HG03439 (cell line): ENCODE results near the gene ANOS1.
"Not testable (repeated sequence)": the region's sequence is repeated elsewhere in the genome, so short reads cannot be mapped to it uniquely, and the experiment has no call there.

Experiments
- ATAC-seq: cut with Tn5 transposase; IDR thresholded peaks from one replicate; pipeline ENCODE4 v1.9.1; 2021; ENCODE audit warnings: mild to moderate bottlenecking, moderate library complexity; ENCODE audit not compliant: unreplicated experiment

ANOS1 gene

DNA sequence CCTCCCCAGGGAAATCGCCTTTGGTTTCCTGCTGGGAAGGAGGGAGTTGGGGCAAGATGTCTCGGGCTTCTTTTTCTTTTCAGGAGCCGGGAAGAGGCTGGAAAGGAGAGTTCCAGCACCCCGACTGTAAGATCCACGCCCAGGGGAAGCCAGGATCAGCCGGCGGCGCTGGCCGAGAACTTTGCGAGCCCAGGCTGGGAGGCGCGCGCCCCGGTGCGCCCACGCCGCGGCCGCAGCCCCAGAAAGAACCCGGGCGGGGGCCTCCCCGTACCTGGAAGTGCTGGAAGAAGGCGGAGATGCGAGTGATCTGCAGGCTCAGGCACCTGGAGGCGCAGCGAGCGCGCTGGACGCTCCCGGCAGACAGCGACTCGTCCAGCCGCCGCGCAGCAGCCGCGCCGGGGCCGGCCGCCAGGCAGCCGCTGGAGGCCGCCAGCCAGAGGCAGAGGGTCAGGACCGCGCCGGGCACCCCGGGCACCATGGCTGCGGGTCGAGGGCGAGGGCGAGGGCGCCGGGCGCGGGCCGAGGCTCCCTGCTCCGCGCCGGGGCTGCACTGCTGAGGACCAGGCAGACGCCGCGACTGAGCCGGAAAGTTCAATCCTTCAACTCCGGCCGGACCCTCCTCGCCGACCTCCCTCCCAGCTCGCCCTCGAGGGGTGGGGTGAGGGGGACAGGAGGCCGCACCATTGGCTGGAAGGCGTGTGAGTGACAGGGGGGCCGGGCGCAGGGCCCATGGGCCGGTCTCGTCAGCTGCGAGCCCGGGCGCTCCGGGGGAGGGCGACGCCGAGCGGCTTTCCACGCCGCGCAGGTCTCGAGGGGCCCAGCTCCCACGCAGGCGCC, at the start of gene ANOS1:
ANOS1 (minus strand) TSS at position 579 of the 837 bp plus-strand sequence; CDS start at position 478, 101 bp downstream.
- no peak for ATAC-seq

DNA sequence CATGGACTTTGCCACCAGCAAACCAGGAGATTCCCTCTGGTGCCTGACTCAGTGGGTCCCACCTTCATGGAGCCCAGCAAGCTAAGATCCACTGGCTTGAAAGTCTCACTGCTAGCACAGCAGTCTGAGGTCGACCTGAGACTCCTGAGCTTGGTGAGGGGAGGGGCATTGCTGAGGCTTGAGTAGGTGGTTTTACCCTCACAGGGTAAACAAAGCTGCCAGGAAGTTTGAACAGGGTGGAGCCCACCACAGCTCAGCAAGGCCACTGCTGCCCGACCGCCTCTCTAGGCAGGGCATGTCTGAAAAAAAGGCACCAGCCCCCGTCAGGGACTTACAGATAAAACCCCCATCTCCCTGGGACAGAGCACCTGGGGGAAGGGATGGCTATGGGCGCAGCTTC, 41.2 kb upstream of the ANOS1 start:
- no peak for ATAC-seq

GRCh38 chrX:8760021-8760420, 28.1 kb upstream of the ANOS1 start:
- ATAC-seq = no peak

GRCh38 chrX:8758706-8759105, 26.8 kb upstream of the ANOS1 start:
- not testable (repeated sequence) for ATAC-seq

- ATAC-seq = not testable (repeated sequence)
Observed at GRCh38 chrX:8757609-8758389, 25.9 kb upstream of the ANOS1 start.

DNA sequence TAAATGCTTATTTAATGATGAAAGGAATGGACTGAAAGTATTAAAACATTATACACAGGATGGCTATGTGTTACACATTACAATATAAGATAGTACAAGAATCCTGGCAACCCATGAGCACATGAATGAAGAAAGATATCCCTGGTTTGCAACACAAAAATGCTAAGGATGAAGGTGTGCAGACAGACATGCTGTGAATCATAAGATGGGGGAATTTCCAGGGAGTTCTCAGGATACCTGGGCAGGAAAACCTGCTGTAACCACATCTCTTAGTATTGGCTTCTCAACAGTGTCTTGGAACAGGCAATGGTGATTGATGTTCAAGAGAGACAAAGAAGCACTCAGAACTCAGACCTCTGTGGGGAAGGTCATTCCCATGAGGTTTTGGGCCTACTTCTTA, 23.9 kb upstream of the ANOS1 start:
- no peak for ATAC-seq

- no peak for ATAC-seq
Observed at GRCh38 chrX:8755116-8755515, 23.2 kb upstream of the ANOS1 start.

- no peak for ATAC-seq
Observed at GRCh38 chrX:8749697-8750096, 17.8 kb upstream of the ANOS1 start.

- ATAC-seq = no peak
Observed at GRCh38 chrX:8748855-8749254, 16.9 kb upstream of the ANOS1 start.

DNA sequence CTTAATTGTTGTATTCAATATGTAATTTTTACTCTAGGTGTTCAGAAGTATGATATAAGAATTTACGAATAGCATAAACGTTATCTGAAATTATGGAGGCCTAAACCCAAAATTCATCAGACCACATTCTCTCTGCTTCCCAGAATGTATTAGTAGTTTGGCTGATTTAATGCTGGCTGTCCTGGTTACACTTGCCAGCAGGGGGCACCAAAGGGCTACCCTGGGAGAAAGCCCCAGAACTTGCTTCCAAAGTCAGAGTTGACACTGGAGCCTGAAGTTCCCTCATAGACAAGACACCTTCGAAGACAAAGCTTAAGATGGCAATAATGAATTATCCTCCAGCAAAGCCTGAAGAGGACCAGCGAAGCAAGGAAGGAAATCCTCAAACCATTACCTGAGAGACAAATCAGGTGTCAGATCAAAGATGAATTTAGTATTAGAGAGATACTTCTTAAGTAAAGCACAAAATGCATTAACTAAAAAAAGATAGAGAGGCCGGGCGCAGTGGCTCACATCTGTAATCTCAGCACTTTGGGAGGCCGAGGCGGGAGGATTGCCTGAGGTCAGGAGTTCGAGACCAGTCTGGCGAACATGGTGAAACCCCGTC, 11.3 kb upstream of the ANOS1 start:
- no peak for ATAC-seq

DNA sequence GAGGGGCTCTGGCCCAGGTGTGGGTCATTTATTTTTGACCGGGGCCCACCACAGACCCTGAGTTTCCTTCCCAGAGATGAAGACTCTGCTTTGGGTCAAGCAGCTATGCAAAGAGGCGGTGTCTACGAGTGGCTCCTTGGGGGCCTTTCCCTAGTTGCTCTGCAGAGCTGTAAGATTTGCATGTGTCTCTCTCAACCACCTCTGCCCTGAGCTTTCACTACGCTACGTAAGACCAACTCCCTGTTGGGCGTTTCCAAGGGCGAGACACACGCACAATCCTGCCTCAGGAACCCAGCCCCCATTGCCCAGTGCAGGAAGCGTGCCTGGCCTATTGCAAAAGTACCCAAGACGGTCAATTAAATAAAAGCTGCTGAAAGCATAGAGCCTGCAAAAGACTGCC, 10.0 kb upstream of the ANOS1 start:
- ATAC-seq = no peak

DNA sequence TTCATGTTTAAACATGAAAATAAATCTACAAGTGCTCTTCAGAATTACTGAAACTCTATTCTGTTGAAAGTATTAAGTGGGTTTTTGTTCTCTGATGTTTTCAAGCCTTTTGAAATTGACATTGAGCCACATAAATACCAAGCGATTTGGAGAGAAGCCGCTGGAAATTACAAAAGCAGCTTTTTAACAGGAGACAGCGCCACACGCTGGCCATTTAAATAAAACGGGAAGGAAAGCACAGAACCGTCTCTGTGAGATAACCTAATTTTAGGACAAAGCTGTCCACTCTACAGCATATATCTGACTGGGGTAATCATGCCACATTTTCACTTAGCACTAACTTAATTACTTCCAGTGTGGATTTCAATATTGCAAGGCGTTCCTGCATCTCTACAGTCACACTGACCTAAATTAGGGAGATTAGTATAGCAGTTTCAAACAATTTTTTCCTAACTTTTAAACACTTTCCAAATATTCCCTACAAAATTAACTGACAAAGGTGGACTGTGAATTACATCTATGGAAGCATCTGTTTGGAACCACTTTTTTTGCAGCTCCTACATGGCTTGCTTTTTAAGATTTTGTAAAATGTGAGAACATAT, 6.8 kb upstream of the ANOS1 start:
- no peak for ATAC-seq

DNA sequence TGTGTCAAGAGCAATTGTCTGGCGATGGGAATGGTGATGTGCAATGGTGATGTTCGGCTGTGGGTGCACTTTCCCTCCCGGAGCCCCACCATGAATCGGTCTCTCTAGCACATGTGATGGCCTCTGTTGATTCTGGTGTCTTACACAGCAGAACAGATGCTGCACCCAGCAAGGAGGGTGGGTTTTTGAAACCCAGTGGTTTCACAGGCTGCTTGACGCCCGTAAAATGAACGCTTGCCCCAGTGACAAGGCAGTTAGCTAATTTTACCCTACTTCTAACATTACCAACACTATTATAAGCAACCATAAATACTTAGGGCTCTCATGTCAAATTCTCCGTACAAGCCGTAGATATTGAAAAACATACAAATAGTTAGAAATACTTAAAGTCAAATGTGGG, 5.9 kb upstream of the ANOS1 start:
- ATAC-seq = no peak

DNA sequence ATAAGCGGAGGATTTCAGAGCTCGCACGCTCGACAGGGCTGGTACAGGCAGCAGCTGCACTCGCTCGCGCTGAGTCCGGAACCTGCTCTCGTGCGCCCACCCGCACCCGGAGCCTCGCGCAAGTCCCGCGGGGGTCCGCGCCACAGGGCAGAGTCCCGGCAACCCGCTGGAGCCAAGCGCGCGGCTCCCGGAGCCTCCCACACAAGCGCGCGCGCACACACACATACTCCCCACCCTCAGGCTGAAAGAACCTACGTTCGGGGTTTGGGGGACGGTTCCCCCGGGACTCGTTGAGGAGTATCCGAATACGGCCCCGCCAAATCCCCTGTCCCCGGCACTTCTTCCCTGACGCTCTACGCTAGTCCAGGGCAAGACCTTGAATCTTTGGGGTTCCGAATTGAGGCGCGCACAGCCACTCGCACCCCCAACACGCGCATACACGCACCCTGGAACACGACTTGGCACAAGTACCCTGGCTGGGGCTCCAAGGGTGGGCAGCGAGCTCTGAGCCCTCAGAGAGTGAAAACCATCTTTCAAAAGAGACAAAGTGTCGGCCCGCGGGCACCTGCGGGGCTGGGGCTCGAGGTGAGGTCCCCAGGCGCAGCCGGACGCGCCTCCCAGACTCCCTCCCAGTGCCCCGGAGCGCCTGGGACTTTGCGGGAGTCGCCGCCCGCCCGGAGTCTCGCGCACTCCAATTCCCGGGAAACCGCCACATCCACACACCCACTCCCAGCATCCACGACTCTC, 952 bp downstream of the ANOS1 start:
- no peak for ATAC-seq

DNA sequence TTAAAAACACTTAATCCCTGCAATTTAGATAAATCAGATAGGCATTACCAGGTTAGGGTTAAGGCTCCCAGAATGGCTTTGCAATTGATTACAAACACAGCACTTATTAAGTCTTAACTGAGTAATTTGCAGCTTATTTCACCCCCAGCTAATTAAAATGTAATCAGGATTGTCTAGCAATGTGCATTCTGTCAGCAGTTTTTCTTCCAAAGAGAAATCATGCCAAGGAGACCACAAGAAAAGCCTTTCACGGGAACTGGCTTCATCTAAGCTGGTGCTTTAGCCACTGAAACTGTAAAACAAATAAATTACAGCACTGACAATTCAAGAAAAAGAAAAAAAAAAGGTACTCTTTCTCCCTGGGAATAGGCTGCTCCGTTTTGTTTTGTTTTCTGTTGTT, 2.1 kb downstream of the ANOS1 start:
- no peak for ATAC-seq

DNA sequence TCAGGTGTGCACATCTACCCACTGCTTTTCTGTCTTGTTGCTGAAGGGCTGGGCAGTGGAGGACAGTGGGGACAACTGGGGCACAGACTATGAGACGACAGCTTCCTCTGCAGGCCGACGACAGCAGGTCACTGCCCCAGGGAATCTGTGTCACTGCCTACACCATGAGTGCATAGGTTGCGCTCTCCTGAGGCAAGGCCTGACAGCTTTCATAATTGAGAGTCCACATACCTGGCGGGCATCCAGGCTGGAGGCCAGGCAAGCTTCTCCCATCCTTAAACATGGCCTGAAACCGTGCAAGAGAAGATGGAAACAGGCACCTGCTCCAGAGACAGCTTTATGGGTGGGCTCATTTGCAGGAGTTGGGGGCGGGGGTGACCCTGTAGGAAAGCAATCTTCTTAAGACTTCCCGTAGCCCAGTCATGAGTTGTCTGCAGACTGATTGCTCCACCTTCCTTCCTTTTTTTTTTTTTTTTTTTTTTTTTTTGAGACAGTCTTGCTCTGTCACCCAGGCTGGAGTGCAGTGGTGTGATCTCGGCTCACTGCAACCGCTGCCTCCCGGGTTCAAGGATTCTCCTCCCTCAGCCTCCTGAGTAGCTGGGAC, 2.9 kb downstream of the ANOS1 start:
- ATAC-seq = no peak

- no peak for ATAC-seq
Observed at GRCh38 chrX:8726031-8726652, 5.8 kb downstream of the ANOS1 start.

GRCh38 chrX:8724300-8724699, 7.6 kb downstream of the ANOS1 start:
- no peak for ATAC-seq

- no peak for ATAC-seq
Observed at GRCh38 chrX:8721536-8721935, 10.4 kb downstream of the ANOS1 start.

GRCh38 chrX:8720136-8720535, 11.8 kb downstream of the ANOS1 start:
- no peak for ATAC-seq
